GM11168 (cell line): Measurements from ENCODE around the gene KANK3.
"Not testable (repeated sequence)": the region's sequence is repeated elsewhere in the genome, so short reads cannot be mapped to it uniquely, and the experiment has no call there.

ENCODE experiments used
- in situ Hi-C: fragments of 300-500 bp; cut with MboI; formaldehyde crosslinking; loops from one replicate; pipeline ENCODE4 v1.12.0; 2022; ENCODE audit warnings: low sequenced_read_pairs; ENCODE audit not compliant: unreplicated experiment

KANK3 gene

GRCh38 chr19:8321067-8321985 is 21.7 kb downstream of the KANK3 start, which contains the start of the genes NDUFA7 and RPS28:
Gene NDUFA7, minus strand, starts transcription at chr19:8321375. Its CDS starts 17 bp downstream, at chr19:8321358.
Gene RPS28, plus strand, starts transcription at chr19:8321496. Its CDS starts 35 bp downstream, at chr19:8321531.
- in situ Hi-C loops = no loop called here

- in situ Hi-C loops = no loop called here
Measured at GRCh38 chr19:8320564-8321066, 22.4 kb downstream of the KANK3 start.

- in situ Hi-C loops = no loop called here
Measured at GRCh38 chr19:8319807-8320520, 23.1 kb downstream of the KANK3 start.

GRCh38 chr19:8318835-8319234 is 24.2 kb downstream of the KANK3 start:
- in situ Hi-C loops = not testable (repeated sequence)

- in situ Hi-C loops = no loop called here
Measured at GRCh38 chr19:8316351-8317125, 26.5 kb downstream of the KANK3 start.

GRCh38 chr19:8314981-8315640 is 28.0 kb downstream of the KANK3 start:
- in situ Hi-C loops = not testable (repeated sequence)

GRCh38 chr19:8311461-8312260 is 31.4 kb downstream of the KANK3 start:
- in situ Hi-C loops = no loop called here

GRCh38 chr19:8310342-8311055 is 32.6 kb downstream of the KANK3 start:
- in situ Hi-C loops = no loop called here

GRCh38 chr19:8308891-8309291 is 34.2 kb downstream of the KANK3 start:
- in situ Hi-C loops = no loop called here

GRCh38 chr19:8307965-8308866 is 34.8 kb downstream of the KANK3 start, which contains the start of gene CD320:
Gene CD320, minus strand, starts transcription at chr19:8308358. Its CDS starts 68 bp downstream, at chr19:8308290.
- in situ Hi-C loops = no loop called here

GRCh38 chr19:8307400-8307964 is 35.6 kb downstream of the KANK3 start:
- in situ Hi-C loops = no loop called here

GRCh38 chr19:8306235-8307054 is 36.6 kb downstream of the KANK3 start:
- in situ Hi-C loops = no loop called here

- in situ Hi-C loops = no loop called here
Measured at GRCh38 chr19:8305798-8306197, 37.3 kb downstream of the KANK3 start.

- in situ Hi-C loops = no loop called here
Measured at GRCh38 chr19:8304841-8305621, 38.0 kb downstream of the KANK3 start.

- in situ Hi-C loops = no loop called here
Measured at GRCh38 chr19:8302734-8303133, 40.3 kb downstream of the KANK3 start.
